HG03558 (cell line): Measurements from ENCODE around the gene NUMBL.
"Not testable (repeated sequence)": the region's sequence is repeated elsewhere in the genome, so short reads cannot be mapped to it uniquely, and the experiment has no call there.

Source experiments
- ATAC-seq: cut with Tn5 transposase; IDR thresholded peaks from one replicate; pipeline ENCODE4 v1.9.1; 2021; ENCODE audit warnings: moderate number of reproducible peaks; ENCODE audit not compliant: unreplicated experiment; ENCODE audit errors: extremely low read depth

The NUMBL gene

DNA sequence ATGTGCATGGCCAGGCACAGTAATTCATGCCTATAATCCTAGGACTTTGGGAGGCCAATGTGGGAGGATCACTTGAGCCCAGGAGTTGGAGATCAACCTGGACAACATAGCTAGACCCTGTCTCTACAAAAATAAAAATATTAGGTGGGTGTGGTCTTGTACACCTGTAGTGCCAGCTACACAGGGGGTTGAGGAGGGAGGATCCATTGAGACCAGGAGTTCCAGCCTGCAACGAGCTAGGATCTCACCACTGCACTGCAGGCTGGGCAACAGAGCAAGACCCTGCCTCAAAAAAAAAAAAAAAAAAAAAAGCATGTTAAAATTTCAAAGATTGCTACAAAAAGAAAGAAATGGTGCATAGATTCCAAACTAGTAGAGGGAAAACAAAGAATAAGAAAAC, 52.1 kb downstream of the NUMBL start:
- no peak for ATAC-seq

GRCh38 chr19:40633207-40633606, 57.2 kb downstream of the NUMBL start:
- ATAC-seq, result no peak

- no peak for ATAC-seq
Measured at GRCh38 chr19:40632311-40633036, 58.0 kb downstream of the NUMBL start.

DNA sequence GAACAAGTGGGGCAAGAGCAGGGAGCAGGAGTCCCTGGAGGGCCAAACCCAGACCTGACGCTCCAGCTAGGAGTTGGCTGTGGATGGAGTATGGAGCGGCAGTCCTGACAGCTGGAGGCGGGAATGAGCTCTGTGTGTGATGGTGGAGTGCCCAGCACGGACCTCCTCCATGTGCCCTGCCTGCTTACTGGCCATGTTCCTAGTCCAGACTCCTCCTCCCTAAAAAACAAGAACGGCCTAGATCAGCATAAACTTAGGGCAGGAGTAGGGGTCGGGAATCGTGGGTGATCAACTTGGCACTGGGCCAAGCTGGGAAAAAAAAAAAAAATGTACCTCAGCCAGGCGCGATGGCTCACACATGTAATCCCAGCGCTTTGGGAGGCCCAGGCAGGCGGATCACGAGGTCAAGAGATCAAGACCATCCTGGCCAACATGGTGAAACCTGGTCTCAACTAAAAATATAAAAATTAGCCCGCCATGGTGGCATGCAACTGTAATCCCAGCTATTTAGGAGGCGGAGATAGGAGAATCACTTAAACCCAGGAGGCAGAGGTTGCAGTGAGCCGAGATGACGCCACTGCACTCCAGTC, 59.8 kb downstream of the NUMBL start:
- ATAC-seq, result no peak

DNA sequence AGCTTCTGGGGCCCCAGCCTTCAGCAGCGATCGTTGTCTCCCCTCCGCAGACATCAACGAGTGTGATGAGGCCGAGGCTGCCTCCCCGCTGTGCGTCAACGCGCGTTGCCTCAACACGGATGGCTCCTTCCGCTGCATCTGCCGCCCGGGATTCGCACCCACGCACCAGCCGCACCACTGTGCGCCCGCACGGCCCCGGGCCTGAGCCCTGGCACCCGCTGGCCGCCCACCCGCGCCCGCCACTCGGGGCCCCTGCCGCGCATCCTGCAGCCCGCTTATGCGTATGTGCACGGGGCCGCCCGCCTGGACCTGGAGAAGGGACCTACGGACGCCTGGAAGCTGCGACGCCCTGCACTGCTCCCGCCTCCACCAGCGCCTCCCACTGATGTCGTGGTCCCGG, 61.1 kb downstream of the NUMBL start:
- ATAC-seq, result no peak

DNA sequence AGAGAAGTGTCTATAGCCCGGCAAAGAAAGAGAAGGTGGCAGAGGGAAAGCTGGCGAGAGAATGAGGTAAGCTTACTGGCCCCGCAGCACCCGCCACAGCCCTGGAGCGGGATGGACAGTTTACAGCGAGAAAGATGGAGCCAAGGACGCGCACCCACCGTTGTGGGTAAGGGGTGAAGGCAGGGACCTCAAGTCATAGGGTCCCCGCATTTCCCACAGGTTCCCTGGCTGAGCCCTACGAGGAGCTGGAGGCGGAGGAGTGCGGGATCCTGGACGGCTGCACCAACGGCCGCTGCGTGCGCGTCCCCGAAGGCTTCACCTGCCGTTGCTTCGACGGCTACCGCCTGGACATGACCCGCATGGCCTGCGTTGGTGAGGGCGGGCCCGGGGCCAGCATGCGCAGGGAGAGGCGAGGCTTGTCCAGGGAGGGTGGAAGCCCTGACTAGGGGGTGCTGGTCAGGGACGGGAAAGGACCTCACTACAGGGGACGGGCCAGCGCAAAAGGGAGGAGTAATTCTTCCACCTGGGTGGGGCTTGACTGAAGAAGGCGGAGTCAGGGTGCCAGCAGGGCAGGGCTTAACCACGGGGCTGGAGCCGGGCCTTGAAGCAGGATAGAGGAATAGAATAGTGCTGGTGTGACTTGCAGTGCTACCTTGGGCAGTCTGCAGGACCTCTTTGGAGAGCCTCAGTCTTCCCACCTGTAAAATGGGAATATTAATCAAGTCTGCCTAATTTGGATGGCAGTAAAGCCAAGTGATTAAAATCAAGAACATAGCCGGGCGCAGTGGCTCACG, 62.8 kb downstream of the NUMBL start:
- ATAC-seq, result no peak

DNA sequence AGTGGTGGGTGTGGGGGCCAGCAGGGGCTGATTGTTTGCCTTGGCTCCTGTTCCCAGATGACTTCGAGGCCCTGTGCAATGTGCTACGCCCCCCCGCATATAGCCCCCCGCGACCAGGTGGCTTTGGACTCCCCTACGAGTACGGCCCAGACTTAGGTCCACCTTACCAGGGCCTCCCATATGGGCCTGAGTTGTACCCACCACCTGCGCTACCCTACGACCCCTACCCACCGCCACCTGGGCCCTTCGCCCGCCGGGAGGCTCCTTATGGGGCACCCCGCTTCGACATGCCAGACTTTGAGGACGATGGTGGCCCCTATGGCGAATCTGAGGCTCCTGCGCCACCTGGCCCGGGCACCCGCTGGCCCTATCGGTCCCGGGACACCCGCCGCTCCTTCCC, 63.5 kb downstream of the NUMBL start:
- ATAC-seq, result no peak

GRCh38 chr19:40625406-40626120, 64.9 kb downstream of the NUMBL start:
- no peak for ATAC-seq

- ATAC-seq, result not testable (repeated sequence)
Measured at GRCh38 chr19:40624369-40625153, 65.9 kb downstream of the NUMBL start.

- ATAC-seq, result no peak
Measured at GRCh38 chr19:40623403-40624251, 66.8 kb downstream of the NUMBL start.

DNA sequence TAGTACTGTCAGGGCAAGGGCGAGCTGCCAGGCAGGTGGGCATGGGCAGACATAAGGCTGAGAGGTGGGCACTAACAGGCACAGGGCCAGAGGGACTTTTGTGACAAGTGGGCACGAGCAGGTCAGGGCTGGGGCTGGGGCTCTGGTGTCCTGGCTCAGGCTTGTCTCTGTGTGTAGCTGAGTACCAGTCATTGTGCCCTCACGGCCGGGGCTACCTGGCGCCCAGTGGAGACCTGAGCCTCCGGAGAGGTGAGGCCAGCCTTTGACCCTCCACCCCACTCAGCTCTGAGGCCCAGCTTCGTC, 67.7 kb downstream of the NUMBL start:
- no peak for ATAC-seq

GRCh38 chr19:40621966-40622772, 68.3 kb downstream of the NUMBL start:
- no peak for ATAC-seq

DNA sequence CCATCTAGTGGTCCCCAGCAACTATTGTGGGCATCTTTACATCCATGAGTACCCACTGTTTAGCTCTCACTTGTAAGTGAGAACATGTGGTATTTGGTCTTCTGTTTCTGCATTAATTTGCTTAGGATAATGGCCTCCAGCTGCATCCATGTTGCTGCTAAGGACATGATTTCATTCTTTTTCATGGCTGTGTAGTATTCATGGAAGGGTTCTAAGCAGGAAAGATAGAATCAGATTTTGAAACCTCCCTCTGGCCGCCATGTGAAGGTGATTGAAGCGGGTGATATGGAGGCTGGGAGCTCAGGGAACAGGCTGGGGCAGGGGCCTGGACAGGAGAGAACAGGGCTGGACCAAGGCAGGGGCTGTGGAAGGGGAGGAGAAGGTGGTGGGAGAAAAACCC, 69.2 kb downstream of the NUMBL start:
- ATAC-seq, result no peak

- ATAC-seq, result no peak
Measured at GRCh38 chr19:40620161-40620485, 70.3 kb downstream of the NUMBL start.

- ATAC-seq, result no peak
Measured at GRCh38 chr19:40619333-40620160, 70.9 kb downstream of the NUMBL start.

GRCh38 chr19:40617961-40618360, 72.5 kb downstream of the NUMBL start:
- ATAC-seq, result no peak

DNA sequence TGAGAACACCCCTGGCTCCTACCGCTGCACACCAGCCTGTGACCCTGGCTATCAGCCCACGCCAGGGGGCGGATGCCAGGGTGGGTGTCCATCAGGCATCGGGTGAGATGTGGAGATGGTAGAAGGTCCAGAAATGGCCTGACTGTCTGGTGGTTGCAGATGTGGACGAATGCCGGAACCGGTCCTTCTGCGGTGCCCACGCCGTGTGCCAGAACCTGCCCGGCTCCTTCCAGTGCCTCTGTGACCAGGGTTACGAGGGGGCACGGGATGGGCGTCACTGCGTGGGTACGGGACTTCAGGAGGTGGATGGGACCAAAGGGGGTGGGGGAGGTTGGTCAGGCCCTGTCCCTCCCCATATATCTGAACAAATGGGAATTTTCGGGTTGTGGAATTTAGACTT, 73.5 kb downstream of the NUMBL start:
- ATAC-seq, result no peak

- ATAC-seq, result no peak
Measured at GRCh38 chr19:40616178-40616577, 74.3 kb downstream of the NUMBL start.
